Measurements from ENCODE around the gene FGFR3.

DNA sequence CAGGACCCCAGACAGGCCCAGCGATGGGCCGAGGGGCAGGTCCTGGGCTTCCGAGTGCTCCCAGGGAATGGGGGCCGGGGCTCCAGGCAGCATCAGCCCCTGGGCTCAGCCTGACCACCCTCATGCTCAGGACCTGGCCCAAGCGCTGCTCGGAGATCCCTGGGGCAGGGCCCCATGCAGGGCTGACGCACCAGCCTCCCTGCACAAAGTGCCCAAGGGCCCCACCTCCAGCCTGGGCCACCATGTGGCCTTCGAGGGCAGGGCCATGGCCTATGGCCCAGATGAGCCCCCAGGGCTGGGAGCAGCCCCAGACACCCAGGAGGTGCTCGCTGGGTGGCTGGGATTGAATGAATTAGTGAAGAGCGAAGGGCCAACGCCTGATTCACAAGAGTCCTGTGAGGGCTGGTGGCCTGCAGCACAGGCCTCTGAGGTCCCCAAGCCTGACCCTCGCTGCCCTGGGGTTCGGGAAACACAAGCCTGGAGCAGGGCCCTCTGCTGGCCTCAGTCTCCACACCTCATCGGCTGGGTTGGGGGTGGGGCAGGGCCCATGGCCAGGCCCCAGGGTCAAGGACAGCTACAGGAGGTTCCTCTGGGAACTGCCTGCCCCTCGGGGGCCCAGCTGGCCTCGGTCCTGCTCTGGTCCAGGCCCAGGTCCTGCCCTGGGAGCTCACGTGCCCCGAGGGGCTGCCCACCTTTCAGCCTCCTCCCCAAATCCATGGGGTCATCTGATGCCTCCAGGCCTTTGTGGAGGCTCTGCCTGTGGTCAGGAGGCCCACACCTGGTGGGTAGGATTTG is 13.3 kb upstream of the FGFR3 start:
- TF ChIP-seq POLR2A (IDR thresholded peaks at IDR 0.05; ENCODE audit: low read depth, low read length) (no peak), TAF1 (IDR thresholded peaks at IDR 0.05; ENCODE audit: borderline replicate concordance, low read depth, low read length) (no peak), POLR2AphosphoS5 (IDR thresholded peaks at IDR 0.05; ENCODE audit: low read depth, low read length) (no peak)

All from GM12892 (cell line).